Neural cell (in vitro differentiated cells): Measurements from ENCODE around the gene SLAIN2.

ENCODE experiments used
- EP300 ChIP-seq: fragments of 450-650 bp; conservative IDR thresholded peaks from 2 replicates; pipeline ENCODE4 v1.6.1; 2014; ENCODE audit warnings: antibody characterized with exemption, mild to moderate bottlenecking, moderate library complexity; ENCODE audit not compliant: poor library complexity, severe bottlenecking
- EZH2 ChIP-seq: fragments of 200-600, 300-800 bp; shearing (Covaris generic), sonication (generic); IDR thresholded peaks from 2 replicates; pipeline ENCODE4 v1.6.1; 2014; ENCODE audit warnings: antibody characterized with exemption, low read length, borderline replicate concordance, mild to moderate bottlenecking; ENCODE audit not compliant: insufficient read depth, poor library complexity, severe bottlenecking
- MXI1 ChIP-seq: fragments of 450-650 bp; conservative IDR thresholded peaks from 2 replicates; pipeline ENCODE4 v1.6.1; 2014; ENCODE audit warnings: antibody characterized with exemption, mild to moderate bottlenecking; ENCODE audit not compliant: poor library complexity, severe bottlenecking
- POLR2AphosphoS5 ChIP-seq: IDR thresholded peaks from 2 replicates; pipeline ENCODE4 v1.6.1; 2012
- RAD21 ChIP-seq: fragments of 450-650 bp; conservative IDR thresholded peaks from 2 replicates; pipeline ENCODE4 v1.6.1; 2014; ENCODE audit warnings: antibody characterized with exemption, mild to moderate bottlenecking, moderate library complexity
- TAF1 ChIP-seq: IDR thresholded peaks from 2 replicates; pipeline ENCODE4 v1.6.1; 2012; ENCODE audit warnings: low read depth
- TF ChIP-seq, protein P1 (sequence below): fragments of 450-650 bp; IDR thresholded peaks from 2 replicates; pipeline ENCODE4 v1.5.1; 2014; ENCODE audit warnings: antibody characterized with exemption, mild to moderate bottlenecking, moderate library complexity; ENCODE audit not compliant: poor library complexity, severe bottlenecking

GRCh38 chr4:48470137-48470536, 128.8 kb downstream of the SLAIN2 start:
- no peak for TF ChIP-seq EP300
- TF ChIP-seq POLR2AphosphoS5: no peak
- TF ChIP-seq, protein P1, sequence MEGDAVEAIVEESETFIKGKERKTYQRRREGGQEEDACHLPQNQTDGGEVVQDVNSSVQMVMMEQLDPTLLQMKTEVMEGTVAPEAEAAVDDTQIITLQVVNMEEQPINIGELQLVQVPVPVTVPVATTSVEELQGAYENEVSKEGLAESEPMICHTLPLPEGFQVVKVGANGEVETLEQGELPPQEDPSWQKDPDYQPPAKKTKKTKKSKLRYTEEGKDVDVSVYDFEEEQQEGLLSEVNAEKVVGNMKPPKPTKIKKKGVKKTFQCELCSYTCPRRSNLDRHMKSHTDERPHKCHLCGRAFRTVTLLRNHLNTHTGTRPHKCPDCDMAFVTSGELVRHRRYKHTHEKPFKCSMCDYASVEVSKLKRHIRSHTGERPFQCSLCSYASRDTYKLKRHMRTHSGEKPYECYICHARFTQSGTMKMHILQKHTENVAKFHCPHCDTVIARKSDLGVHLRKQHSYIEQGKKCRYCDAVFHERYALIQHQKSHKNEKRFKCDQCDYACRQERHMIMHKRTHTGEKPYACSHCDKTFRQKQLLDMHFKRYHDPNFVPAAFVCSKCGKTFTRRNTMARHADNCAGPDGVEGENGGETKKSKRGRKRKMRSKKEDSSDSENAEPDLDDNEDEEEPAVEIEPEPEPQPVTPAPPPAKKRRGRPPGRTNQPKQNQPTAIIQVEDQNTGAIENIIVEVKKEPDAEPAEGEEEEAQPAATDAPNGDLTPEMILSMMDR: no peak
- no peak for TF ChIP-seq EZH2
- TF ChIP-seq TAF1: no peak
- TF ChIP-seq RAD21: no peak
- no peak for TF ChIP-seq MXI1
